Measurements from ENCODE around the gene PSAPL1.

- TF ChIP-seq GATA2 (IDR thresholded peaks at IDR 0.05; ENCODE audit: low read depth, low read length): no peak
- TF ChIP-seq GATA3 (IDR thresholded peaks at IDR 0.05; ENCODE audit: low read depth, low read length): no peak
Observed at GRCh38 chr4:7425124-7425523, 9.6 kb downstream of the PSAPL1 start.
